SU-DHL-6 (cell line): ENCODE measurements around the gene CHST9.

Experiments
- H2AFZ ChIP-seq: fragments of 200-600 bp; sonication (generic); 2 replicates; pipeline ENCODE4 v1.6.1; 2014; ENCODE audit warnings: low read depth, mild to moderate bottlenecking, moderate library complexity, mixed read lengths, antibody characterized with exemption, low read length; ENCODE audit not compliant: severe bottlenecking
- H3F3A ChIP-seq: fragments of 200-600 bp; shearing (Covaris generic); 2 replicates; pipeline ENCODE4 v1.6.0; 2016; ENCODE audit warnings: antibody characterized with exemption, mild to moderate bottlenecking; ENCODE audit not compliant: insufficient read depth
- H3K27ac ChIP-seq: fragments of 200-600 bp; sonication (generic); 2 replicates; pipeline ENCODE4 v1.5.1; 2016; ENCODE audit warnings: low read depth, mild to moderate bottlenecking, low read length, moderate library complexity, mixed read lengths
- H3K27me3 ChIP-seq: fragments of 200-600 bp; sonication (generic), shearing (Covaris generic); 2 replicates; pipeline ENCODE4 v1.6.0; 2014; ENCODE audit warnings: mild to moderate bottlenecking, low read length
- H3K36me3 ChIP-seq: fragments of 200-600 bp; sonication (generic); 2 replicates; pipeline ENCODE4 v1.6.1; 2014; ENCODE audit warnings: mild to moderate bottlenecking, low read length, mixed read lengths
- H3K4me2 ChIP-seq: fragments of 300-600, 200-600 bp; shearing (Covaris generic), sonication (generic); 2 replicates; pipeline ENCODE4 v1.6.0; 2014; ENCODE audit warnings: low read length, low read depth, mild to moderate bottlenecking; ENCODE audit not compliant: poor library complexity, severe bottlenecking
- H3K4me3 ChIP-seq: fragments of 200-600 bp; sonication (generic); 2 replicates; pipeline ENCODE4 v1.5.1; 2014; ENCODE audit warnings: antibody characterized with exemption, low read length, mild to moderate bottlenecking, mixed read lengths; ENCODE audit not compliant: insufficient read depth, poor library complexity, severe bottlenecking
- H3K79me2 ChIP-seq: fragments of 200-600 bp; sonication (generic); 2 replicates; pipeline ENCODE4 v1.6.1; 2014; ENCODE audit warnings: mild to moderate bottlenecking, low read length, moderate library complexity; ENCODE audit not compliant: insufficient read depth
- H3K9ac ChIP-seq: fragments of 200-600 bp; sonication (generic); 2 replicates; pipeline ENCODE4 v1.7.0; 2014; ENCODE audit warnings: mild to moderate bottlenecking, low read length
- H3K9me2 ChIP-seq: fragments of 200-600 bp; sonication (generic); replicated peaks from 2 replicates; pipeline ENCODE4 v1.6.1; 2014; ENCODE audit warnings: low read length; ENCODE audit not compliant: insufficient read depth
- H3K9me3 ChIP-seq: fragments of 200-600 bp; sonication (generic); 2 replicates; pipeline ENCODE4 v1.6.1; 2014; ENCODE audit warnings: low read length, mixed read lengths; ENCODE audit not compliant: insufficient read depth
- H4K20me1 ChIP-seq: fragments of 200-600 bp; sonication (generic); 2 replicates; pipeline ENCODE4 v1.6.1; 2014; ENCODE audit warnings: low read depth, mild to moderate bottlenecking, antibody characterized with exemption, low read length, moderate library complexity, mixed read lengths
- EZH2phosphoT487 ChIP-seq: fragments of 200-600 bp; sonication (generic), shearing (Covaris generic); conservative IDR thresholded peaks from 2 replicates; pipeline ENCODE4 v1.6.1; 2018; ENCODE audit warnings: mild to moderate bottlenecking, antibody characterized with exemption, low read length, moderate library complexity, mixed read lengths
- TF ChIP-seq, protein P1 (sequence below): fragments of 200-600 bp; sonication (generic); IDR thresholded peaks from one replicate; pipeline ENCODE4 v1.5.1; 2017; ENCODE audit warnings: antibody characterized with exemption, mild to moderate bottlenecking, low read length, moderate library complexity; ENCODE audit not compliant: insufficient read depth, poor library complexity, severe bottlenecking

CHST9 gene

DNA sequence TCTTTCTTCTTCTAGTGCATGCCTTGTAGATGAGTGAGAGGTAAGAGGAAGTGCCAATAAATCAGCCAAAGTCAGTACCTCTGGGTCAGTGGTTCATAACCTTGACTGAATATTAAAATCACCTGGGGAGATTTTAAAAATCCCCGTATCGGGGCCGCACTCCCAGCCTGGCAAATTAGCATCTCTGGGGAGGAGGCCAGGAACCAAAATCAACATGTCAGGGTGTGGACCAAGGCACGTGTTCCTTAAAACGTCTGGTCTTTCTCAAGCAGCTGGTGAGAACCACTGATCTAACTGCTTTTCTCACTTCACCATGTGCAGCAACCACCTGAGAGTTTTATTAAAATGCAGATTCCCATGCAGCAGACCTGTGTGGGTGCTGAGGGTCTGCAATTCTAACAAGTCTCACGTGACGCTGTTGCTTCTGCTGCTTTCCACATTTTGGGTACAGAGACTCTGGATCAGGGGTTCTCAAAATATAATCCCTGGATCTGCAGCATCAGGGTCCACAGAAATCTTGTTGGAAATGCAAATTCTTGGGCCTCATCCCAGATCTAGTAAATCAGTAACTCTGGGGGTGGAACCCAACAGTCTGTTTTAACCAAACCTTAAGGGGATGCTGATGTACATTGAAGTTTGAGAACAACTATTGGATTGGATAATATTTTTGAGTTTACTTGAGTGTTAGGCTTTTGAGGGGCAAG, 49.5 kb downstream of the CHST9 start:
- Histone ChIP-seq H3K9me2 (no peaks in the 10 kb centered on the region), H3K36me3 (no peaks in the 10 kb centered on the region), H3F3A (no peaks in the 10 kb centered on the region), H3K4me2 (no peak overlapping the region), H3K79me2 (no peaks in the 10 kb centered on the region), H3K9me3 (no peaks in the 10 kb centered on the region), H4K20me1 (no peaks in the 10 kb centered on the region), H3K27ac (no peak overlapping the region), H3K4me3 (no peak overlapping the region), H3K9ac (no peak overlapping the region), H2AFZ (no peak overlapping the region), H3K27me3 (no peaks in the 10 kb centered on the region)
- TF ChIP-seq, protein P1, sequence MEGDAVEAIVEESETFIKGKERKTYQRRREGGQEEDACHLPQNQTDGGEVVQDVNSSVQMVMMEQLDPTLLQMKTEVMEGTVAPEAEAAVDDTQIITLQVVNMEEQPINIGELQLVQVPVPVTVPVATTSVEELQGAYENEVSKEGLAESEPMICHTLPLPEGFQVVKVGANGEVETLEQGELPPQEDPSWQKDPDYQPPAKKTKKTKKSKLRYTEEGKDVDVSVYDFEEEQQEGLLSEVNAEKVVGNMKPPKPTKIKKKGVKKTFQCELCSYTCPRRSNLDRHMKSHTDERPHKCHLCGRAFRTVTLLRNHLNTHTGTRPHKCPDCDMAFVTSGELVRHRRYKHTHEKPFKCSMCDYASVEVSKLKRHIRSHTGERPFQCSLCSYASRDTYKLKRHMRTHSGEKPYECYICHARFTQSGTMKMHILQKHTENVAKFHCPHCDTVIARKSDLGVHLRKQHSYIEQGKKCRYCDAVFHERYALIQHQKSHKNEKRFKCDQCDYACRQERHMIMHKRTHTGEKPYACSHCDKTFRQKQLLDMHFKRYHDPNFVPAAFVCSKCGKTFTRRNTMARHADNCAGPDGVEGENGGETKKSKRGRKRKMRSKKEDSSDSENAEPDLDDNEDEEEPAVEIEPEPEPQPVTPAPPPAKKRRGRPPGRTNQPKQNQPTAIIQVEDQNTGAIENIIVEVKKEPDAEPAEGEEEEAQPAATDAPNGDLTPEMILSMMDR = no peak
- no peak for TF ChIP-seq EZH2phosphoT487

DNA sequence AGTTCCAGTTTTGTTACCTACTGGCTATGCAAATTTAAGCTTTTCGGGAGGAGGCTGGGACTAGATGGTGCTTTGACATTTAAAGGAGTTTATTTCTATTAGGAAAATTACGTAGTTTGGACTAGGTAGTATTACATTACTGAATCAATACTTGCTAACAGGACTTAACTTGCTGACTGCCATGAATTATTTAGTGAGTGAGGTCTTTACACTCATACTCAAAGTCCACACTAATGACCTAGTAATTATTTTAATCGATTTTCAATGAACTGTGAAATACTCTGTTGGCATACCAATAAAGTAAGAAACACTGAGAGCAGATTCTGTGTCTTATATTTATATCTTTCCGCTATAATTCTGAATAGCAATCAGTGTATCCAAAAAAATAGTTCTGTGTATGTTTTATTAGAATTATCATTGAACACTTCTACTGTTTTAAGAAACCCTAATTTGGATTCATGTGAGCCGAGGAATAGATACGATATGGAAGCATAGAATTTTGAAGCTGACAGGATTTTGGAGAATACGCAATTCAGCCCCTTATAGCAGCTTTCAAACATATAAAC, 55.0 kb downstream of the CHST9 start:
- TF ChIP-seq, protein P1 = no peak
- no peak for TF ChIP-seq EZH2phosphoT487
- no peak overlapping the region for H3K9ac ChIP-seq
- no peaks in the 10 kb centered on the region for H3K9me2 ChIP-seq
- H3K4me2 ChIP-seq = no peak overlapping the region
- H2AFZ ChIP-seq = no peak overlapping the region
- H4K20me1 ChIP-seq = no peaks in the 10 kb centered on the region
- H3K36me3 ChIP-seq = no peaks in the 10 kb centered on the region
- no peak overlapping the region for H3K4me3 ChIP-seq
- no peaks in the 10 kb centered on the region for H3K27me3 ChIP-seq
- no peaks in the 10 kb centered on the region for H3K9me3 ChIP-seq
- no peak overlapping the region for H3K27ac ChIP-seq
- H3F3A ChIP-seq = no peaks in the 10 kb centered on the region
- H3K79me2 ChIP-seq = no peaks in the 10 kb centered on the region

DNA sequence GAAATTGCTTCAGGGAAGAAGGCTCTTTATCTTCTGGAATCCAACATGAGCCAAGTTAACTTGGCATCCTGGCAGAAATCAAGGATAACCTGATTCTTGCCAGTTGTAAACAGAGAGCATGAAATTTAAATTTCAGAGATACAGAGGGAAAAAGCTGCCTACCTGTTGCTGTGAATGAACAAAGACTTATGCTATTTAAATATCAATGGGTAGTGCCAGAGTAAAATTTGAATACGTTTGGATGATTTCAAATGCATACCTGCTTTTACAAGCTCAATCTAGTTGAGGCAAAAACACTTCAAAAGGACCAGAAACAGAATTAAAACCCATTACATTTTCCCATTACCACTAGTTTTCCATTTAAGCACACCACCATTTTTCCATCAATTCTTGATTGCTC, 60.9 kb downstream of the CHST9 start:
- Histone ChIP-seq H4K20me1 (no peaks in the 10 kb centered on the region), H2AFZ (no peak overlapping the region), H3F3A (no peaks in the 10 kb centered on the region), H3K9me2 (no peaks in the 10 kb centered on the region), H3K4me3 (no peak overlapping the region), H3K9ac (no peak overlapping the region), H3K27ac (no peak overlapping the region), H3K9me3 (no peaks in the 10 kb centered on the region), H3K27me3 (no peaks in the 10 kb centered on the region), H3K4me2 (no peak overlapping the region), H3K79me2 (no peaks in the 10 kb centered on the region), H3K36me3 (no peaks in the 10 kb centered on the region)
- TF ChIP-seq EZH2phosphoT487 = no peak
- TF ChIP-seq, protein P1 = no peak
